NCI-H526 (cell line): ENCODE data around the gene KIAA1958.
A peak's percentile ranks its signal among the peaks of the same experiment; 100 is the strongest.
"Not testable (repeated sequence)": the region's sequence is repeated elsewhere in the genome, so short reads cannot be mapped to it uniquely, and the experiment has no call there.

Experiments used
- DNase-seq, 2 experiments: peaks; one replicate each; lab custom pipeline; 2025; lab: John Stamatoyannopoulos, UW

Gene KIAA1958

DNA sequence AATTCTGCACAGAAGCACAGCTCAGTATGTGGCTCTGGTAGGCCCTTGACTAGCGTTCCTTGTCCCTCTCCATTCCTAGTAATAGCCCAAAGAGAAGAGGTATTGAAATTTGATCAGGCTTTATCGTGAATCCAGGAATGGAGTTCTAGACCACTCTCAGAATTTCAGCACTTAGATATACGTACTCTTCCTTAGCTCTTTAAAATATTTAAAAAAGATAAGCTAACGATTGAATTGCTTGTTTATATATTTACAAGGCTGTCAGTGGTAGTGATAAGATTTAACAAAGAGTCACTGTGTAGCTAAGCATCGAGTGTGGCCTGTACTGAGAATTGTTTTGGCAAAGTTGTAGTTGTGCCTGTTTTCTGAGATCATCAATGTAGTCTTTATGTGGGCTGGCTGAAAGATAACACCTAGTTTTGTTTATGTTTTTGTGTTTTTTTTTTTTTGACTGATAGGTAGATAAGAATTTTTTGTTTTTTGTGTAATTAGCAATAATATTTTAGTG, 2.5 kb downstream of the KIAA1958 start:
- peak; percentile 38 to 43 for DNase-seq

GRCh38 chr9:112489876-112490666, 3.4 kb downstream of the KIAA1958 start:
- DNase-seq = peak in 1 of 2 experiments; percentile 17

DNA sequence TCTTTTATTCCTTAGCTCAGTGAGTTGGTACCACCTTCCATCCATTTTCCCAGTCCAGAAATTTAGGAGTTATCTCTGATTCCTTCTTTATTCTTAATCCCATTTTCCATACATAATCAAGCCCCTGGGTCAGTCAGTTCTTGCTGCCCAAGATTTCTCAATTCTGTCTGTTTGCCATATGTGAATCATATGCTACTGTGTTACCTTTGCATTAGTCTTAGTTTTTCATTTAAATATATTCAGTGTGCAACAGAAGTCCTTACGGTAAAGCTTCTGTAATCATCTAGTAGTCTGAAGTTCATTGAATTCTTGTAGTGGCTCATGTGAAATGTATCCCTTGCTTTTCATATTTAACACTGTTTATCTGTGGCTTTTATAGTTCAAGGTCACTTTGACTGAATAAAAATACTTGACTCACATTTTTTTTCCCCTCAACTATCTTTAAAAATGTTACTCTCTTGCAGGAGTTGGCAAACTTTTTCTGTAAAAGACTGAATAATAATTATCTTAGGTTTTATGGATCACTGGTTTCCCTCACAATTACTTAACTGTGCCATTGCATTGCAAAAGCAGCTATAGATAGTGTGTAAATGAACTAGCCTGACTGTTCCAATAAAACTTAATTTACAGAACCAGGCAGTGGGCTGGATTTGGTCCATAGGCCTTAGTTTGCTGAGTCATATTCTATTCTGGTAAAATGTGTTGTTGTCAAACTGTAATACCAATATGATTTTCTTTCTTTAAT, 6.9 kb downstream of the KIAA1958 start:
- no peak for DNase-seq

GRCh38 chr9:112494153-112494552, 7.5 kb downstream of the KIAA1958 start:
- DNase-seq = no peak

DNA sequence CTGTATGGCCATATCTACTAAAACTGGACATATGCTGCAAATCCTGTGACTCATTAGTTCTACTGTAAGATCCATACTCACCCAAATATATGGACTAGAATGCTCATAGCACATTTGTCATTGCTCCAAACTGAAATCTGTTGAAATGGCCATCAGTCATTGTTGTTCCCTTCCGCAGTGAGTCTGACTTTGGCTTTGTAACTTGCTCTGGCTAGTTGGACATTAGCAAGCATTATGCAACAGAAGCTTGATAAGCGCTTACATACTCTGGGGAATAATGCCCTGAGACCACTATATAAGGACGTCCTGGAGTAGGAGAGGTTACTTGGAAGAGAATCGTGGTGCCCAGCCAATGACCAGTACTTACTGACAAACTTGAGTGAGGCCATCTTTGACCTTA, 9.0 kb downstream of the KIAA1958 start:
- no peak for DNase-seq

DNA sequence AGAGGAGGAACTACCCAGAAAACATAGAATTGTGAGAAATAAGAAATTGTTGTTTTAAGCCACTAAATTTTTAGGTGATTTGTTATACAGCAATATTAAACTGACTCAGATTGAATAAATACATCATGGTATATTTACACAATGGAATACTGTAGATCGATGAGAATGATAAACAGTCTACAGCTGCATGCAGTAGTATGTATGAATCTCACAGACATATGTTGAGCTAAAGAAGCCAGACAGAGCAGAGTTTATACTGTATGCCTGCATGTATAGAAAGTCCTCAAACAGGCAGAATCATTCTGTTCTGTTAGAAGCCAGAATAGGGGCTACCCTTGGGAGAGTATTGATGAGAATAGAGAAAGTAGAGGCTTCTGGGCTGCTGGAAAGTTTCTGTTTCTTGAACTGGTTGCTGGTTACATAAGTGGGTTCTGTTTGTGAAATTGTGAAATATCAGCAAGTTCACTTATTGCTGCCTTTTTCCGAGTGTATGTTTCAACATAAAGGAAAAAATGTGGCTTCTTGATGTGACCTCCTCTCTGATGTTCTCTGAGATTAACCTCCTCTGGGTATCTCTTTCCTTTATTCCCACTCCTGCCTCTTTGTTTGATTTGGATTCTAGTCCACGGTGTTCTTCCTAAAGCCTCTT, 9.6 kb downstream of the KIAA1958 start:
- DNase-seq = no peak

- DNase-seq = no peak
Observed at GRCh38 chr9:112500842-112501241, 14.2 kb downstream of the KIAA1958 start.

DNA sequence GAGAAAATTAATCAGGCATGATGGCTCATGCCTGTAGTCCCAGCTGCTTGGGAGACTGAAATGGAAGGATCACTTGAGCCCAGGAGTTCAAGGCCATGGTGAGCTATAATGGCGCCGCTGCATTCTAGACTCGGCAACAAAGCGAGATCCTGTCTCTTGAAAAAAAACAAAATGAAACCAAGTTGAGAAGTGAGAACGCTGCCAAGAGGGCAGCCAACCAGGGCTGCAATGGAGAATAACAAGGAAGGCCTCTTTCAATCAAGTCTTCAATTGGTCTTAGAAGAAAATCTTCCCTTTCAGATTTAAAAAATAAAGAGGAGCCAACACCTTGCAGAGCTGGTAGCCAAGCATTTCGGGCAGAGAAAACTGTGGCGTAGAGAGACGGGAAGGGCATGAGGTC, 14.7 kb downstream of the KIAA1958 start:
- no peak for DNase-seq

DNA sequence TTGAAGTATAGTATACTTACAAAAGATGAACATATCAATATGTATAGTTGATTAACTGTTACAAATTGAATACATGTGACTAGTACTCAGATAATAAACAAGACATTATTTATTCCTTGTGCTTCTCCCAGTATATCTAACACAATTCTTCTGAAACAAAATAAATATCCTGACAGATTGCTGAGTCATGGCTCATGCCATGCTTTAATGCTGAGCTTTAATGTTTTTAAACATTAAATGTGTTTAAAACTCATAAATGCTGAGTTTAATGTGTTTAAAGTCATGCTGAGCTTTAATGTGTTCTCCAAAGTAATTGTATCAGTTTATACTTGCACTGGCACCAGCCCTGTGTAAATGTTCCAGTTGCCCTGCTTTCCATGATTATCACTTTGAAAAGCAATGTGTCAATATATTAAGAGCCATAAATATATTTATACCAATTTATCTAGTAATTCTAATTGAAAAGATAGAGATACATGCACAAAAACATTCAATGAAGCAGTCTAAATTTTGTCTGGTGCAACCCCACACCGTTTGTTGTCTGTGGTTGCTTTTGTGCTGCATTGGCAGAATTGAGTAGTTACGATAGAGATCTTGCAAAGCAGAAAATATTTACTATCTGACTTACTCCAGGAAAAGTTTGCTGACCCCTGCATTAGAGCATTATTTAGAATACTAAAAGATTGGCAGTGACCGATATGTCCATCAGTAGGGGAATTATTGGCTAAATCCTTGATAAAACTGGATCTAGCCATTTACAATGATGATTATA, 15.7 kb downstream of the KIAA1958 start:
- DNase-seq = no peak

GRCh38 chr9:112503170-112503569, 16.5 kb downstream of the KIAA1958 start:
- DNase-seq = no peak

DNA sequence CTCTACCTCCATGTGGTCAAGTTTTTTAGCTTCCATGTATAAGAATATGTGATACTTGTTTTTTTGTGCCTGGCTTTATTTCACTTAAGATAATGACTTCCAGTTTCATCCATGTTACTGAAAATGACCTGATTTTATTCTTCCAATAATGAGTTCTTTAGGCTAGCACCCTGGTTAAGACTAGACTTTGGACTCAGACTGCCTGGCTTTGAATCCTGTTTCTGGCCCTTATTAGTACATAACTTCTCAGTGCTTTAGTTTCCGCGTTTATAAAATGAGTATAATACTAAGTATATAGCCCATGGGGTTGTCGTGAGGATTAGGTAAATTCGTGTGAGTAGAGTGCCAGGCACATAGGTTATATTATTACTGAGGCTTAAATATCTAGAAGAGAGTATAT, 18.5 kb downstream of the KIAA1958 start:
- DNase-seq = no peak

- no peak for DNase-seq
Observed at GRCh38 chr9:112505607-112506006, 19.0 kb downstream of the KIAA1958 start.

- no peak for DNase-seq
Observed at GRCh38 chr9:112506571-112506970, 19.9 kb downstream of the KIAA1958 start.

DNA sequence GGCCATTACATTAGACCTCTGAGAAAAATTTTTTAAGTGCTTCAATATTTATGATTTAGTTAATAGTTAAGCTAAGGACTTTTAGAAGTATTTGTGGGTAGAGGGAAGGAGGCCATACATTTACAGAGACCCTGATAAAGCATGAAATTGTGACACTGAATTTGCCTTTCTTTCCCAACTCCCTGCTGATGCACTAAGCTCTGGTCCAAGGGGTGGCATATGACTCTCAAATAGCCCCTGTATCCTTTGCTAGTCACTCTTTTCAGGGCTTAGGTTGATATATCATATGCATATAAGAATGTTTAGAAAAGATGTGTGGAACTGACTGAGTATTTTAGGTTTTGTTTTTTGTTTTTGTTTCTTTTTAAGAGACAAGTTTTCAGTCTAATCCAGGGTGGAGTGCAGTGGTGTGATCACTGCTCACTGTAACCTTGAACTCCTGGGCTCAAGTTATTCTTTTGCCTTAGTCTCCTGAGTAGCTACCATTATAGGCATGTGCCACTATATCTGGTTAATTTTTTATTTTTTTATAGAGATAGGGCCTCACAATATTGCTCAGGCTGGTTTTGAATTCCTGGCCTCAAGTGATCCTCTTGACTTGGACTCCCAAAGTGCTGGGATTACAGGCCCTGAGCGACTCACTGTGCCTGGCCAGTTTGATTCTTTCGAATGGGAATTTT, 20.5 kb downstream of the KIAA1958 start:
- DNase-seq = no peak

DNA sequence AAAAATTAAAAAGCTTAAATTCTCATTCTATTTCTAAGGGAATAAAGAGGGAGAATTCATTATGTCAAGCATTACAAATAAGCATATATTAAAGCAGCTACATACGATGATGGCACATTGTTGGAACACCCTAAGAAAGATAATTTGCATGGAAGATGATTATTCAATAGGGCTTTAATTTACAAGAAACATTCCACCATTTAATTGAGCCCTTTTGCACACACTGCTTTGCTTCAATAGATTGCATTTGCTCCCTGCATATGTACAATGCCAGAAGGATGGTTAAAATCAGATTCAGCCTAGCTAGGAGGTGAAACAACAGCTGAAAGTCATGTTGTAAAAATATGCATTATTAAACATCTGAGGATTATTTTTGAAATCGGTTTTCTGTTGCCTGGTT, 21.8 kb downstream of the KIAA1958 start:
- DNase-seq = peak; percentile 6 to 44

DNA sequence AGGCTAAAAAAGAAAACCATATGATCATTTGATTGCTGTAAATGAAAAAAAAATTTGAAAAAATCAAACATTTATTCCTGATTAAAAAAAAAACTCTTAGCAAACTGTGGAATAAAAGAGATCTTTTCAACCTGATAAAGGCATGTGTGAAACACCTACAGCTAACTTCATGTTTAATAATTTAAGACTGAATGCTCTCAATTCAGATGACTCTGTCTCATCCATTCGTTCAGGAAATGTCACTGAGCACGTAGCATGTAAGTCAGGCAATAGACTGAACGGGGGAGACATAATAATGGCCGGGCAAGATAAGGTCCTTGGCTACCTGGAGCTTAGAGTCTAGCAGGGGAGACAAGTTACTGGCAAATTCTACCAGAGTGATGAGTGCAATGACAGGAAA, 25.8 kb downstream of the KIAA1958 start:
- not testable (repeated sequence) for DNase-seq

GRCh38 chr9:112516769-112517168, 30.1 kb downstream of the KIAA1958 start:
- no peak for DNase-seq

- no peak for DNase-seq
Observed at GRCh38 chr9:112520069-112520468, 33.4 kb downstream of the KIAA1958 start.

- DNase-seq = no peak
Observed at GRCh38 chr9:112520656-112521055, 34.0 kb downstream of the KIAA1958 start.

DNA sequence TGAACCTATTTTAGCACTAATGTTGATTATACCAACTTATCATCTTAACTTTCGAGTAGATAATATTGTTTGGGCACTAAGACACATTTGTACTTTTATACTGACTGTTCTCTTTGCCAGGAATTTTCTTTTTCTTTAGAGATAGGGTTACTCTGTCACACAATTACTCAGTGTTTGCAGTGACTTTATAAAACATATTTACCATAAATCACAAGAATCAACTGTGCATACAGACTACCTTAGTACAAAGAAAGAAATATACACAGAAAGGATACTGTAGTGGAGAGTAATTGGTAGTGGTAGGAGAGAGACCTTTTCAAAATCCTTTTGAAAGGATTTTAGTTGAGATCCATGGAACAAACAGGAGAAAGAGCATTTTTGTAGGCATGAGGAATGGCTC, 40.3 kb downstream of the KIAA1958 start:
- DNase-seq = no peak

DNA sequence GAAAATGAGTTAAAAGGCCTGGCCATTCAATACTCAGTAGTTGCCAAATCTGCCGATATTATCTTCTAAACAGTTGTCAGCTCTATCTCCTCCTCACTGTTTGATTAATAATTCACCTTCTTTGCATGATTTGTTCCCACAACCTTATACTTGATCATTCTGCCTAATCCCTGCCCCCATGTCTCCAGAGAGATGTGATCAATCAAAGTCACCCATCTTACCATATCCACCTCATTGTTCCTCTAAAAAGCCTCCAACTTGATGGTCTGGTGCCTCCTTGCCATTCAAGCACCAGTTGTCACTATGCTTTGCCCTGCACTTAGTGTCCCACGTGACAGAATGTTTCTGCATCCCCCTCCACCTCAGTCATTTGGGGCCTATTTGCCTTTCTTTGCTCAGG, 41.3 kb downstream of the KIAA1958 start:
- DNase-seq = no peak
